ENCODE data around the gene LRRC8A.
A peak's percentile ranks its signal among the peaks of the same experiment; 100 is the strongest.
"Not testable (repeated sequence)": the region's sequence is repeated elsewhere in the genome, so short reads cannot be mapped to it uniquely, and the experiment has no call there.

LRRC8A gene

GRCh38 chr9:128920381-128921058 lies 38.6 kb downstream of the LRRC8A start, which contains the start of gene PHYHD1:
Gene PHYHD1 (plus strand): TSS chr9:128920982. CDS start chr9:128922324, 1,342 bp downstream.
- DNase-seq (ENCODE audit: low read depth in 2 of 2), result no peak

- DNase-seq (ENCODE audit: low read depth in 2 of 2), result no peak
Measured at GRCh38 chr9:128921881-128922763, 40.2 kb downstream of the LRRC8A start.

DNA sequence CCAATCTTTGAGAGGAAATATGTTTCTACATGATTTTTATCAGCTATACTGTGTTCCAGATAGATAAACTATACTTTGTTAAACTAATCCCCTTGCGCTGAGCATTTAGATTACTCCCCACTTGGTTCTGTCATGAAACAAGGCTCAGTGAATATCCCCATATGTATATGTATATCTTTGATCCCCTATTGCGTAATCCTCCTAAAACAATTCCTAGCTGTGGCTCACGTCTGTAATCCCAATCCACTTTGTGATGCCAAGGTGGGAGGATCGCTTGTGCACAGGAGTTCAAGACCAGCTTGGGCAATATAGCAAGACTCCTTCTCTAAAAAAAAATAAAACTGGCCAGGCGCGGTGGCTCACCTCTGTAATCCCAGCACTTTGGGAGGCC lies 41.6 kb downstream of the LRRC8A start:
- DNase-seq (ENCODE audit: low read depth in 2 of 2), result no peak

- DNase-seq (ENCODE audit: low read depth in 2 of 2), result no peak
Measured at GRCh38 chr9:128927731-128928411, 45.9 kb downstream of the LRRC8A start.

- DNase-seq (ENCODE audit: low read depth in 2 of 2), result no peak
Measured at GRCh38 chr9:128928624-128929023, 46.7 kb downstream of the LRRC8A start.

GRCh38 chr9:128929560-128929959 lies 47.6 kb downstream of the LRRC8A start:
- no peak for DNase-seq (ENCODE audit: low read depth in 2 of 2)

DNA sequence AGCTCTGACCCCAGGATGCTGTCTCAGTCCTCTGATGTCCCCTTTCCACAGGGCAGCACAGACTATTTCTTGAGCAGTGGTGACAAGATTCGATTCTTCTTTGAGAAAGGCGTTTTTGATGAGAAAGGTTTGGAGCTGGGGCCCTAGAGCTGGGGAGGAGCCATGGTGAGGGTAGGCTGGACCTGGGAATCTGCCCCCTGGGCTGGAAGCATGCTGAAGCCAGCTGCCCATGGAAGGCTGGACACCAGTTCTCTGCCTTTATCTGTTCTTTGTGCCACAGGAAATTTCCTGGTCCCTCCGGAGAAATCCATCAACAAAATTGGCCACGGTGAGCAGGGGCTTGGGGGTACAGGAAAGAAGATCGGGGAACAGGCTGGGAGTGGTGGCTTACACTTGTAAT lies 51.8 kb downstream of the LRRC8A start:
- no peak for DNase-seq (ENCODE audit: low read depth in 2 of 2)

- DNase-seq (ENCODE audit: low read depth in 2 of 2), result no peak
Measured at GRCh38 chr9:128936171-128936865, 54.4 kb downstream of the LRRC8A start.

DNA sequence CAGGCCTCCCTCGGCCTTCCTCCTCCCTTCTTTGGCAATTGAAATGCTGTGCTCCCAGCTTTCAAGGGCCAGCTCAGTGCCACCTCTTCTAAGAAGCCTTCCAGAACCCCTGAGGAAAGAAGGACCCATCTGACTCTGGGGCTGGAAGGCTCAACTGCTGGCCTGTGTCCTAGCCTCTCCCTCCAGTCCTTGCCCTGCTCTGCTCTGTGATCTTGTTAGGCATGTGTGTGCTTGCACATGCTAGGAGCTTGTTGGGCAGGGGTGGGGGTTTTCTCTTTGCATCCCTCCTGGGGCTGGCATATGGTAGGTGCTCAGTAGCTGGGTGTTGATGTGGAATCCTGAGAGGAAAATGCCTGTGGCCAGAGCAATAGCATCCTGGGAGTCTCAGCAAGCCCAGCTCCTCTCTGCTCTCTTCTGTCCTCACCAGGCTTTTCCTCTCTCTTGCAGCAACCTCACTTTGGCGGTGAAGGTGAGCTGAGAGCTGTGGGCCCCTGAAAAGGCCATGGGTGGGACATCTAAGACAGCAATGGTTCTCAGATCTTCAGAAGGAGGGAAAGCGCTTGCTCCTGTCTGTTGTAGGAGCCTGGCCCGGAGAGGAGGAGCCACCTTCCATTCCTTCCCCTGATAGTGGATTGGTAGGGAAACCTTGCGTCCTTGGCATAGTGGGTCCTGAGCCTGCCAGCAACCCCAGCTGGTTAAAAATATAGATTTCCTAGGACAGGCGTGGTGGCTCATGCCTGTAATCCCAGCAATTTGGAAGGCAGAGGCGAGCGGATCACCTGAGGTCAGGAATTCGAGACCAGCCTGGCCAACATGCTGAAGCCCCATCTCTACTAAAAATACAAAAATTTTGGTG lies 55.6 kb downstream of the LRRC8A start:
- no peak for DNase-seq (ENCODE audit: low read depth in 2 of 2)

GRCh38 chr9:128940271-128940921 lies 58.5 kb downstream of the LRRC8A start:
- no peak for DNase-seq (ENCODE audit: low read depth in 2 of 2)

DNA sequence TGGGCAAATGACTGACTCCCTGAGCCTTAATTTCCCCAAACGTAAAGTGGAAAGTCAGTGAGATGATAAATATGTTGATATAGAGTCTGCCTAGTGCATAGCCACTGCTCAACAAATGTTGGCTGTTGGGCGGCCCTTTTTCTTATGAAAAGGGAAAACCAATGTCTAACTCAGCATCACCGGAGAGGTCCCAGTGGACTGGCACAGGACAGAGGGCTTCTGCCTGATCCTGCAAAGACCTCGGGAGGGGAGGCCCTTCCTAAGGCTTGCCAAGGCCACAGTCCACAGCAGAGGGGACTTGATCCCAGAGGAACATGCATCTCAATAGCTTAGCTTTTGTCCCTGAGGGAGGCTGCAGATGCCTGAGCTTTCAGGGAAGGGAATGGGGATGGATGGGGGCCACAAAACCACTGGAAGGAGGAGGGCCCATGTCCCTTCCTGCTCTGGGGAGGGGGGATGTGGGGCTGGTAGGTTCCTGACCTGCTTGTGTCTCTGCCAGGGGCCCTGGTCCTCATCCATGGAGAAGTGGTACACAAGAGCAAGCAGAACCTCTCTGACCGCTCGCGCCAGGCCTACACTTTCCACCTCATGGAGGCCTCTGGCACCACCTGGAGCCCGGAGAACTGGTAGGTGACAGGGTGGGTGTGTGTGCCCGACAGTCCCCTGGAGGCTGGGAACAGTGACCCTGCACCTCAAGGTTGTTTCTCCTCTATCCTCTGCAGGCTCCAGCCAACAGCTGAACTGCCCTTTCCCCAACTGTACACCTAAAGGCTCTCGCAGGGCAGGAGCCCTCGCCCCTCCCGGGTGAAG lies 59.2 kb downstream of the LRRC8A start:
- DNase-seq (ENCODE audit: low read depth in 2 of 2), result no peak

- DNase-seq (ENCODE audit: low read depth in 2 of 2), result no peak
Measured at GRCh38 chr9:128943832-128944620, 62.1 kb downstream of the LRRC8A start.

- DNase-seq (ENCODE audit: low read depth in 2 of 2), result not testable (repeated sequence)
Measured at GRCh38 chr9:128944966-128945365, 63.0 kb downstream of the LRRC8A start.

DNA sequence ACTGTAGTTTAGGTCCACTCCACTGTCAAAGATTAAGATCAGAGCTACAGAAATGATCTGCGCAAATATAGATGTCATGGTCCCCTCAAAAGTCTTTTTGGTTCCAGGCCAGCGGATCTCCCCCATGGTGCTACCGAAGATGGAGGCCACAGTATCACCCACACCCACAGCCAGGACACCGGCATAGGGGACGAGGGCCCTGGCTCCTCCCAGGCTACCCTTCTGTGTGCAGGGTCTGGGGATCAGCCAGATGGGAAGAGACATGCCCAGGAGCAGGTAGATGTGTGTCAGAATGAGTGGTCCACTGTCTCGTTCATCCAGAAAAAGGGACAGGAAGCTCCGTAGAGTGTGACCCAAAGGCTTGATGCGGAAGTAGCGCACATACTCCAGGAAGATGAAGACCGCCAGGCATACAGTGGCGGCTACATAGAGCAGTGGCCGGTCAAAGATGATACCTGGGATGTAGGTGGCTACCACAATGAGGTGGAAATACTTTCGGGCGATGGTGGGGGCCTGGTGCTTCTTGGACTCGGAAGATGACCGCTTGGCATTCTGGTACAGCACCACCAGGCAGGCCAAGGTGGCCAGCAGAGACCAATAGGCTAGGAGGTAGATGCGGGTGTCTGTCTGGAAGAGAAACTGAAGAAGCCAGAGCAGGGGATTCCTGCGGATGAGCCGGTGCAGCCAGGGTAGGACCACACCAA lies 64.0 kb downstream of the LRRC8A start:
- DNase-seq (ENCODE audit: low read depth in 2 of 2), result no peak

DNA sequence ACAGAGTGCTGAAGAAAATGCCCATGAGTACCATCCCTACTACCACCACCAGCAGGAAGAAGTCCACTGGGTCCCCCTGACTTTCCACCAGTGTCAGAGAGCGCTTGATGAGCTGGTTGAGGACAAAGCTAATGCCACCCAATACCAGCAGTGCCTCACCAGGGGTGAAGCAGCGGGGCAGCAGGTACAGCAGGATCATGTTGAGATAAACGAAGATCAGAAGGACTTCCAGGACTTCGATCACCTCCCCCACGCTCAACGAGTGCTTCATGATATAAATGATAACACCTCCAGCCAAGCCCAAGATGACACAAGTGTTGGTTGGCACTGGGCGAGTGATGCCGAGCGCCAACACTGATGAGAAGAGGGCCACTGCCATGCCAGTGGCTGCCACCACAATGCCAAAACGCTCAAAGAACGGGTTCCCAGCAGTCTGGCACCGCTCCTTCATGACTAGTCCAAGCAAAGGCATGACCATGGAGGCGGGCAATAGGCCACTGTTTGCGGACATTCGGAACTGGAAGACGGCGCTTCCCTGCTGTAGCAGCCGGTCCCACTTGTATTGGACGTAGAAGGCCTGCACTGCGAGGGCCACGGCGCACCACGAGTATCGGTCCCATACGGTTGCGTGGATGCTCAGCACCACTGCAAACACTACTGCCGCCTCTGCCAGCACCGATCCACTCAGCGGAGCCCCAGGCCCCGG lies 64.8 kb downstream of the LRRC8A start:
- DNase-seq (ENCODE audit: low read depth in 2 of 2), result peak in 1 of 2 donors; percentile 14

DNA sequence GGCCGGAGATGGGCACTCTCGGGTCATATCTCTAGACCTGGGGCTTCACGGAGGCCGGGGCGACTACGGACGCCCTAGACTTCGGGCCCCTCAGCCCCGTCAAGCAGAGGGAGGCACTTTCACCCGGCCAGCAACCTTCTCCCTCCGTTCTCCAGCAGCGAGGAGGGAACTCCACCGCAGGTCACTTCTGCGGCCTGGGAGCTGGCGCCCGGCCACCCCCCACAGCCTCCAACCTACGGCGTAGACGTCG lies 65.3 kb downstream of the LRRC8A start:
- no peak for DNase-seq (ENCODE audit: low read depth in 2 of 2)

- peak; percentile 97 to 99 for DNase-seq (ENCODE audit: low read depth in 2 of 2)
Measured at GRCh38 chr9:128947527-128948301, 65.8 kb downstream of the LRRC8A start, which contains the start of the genes DOLK and NUP188. Gene DOLK (minus strand): TSS chr9:128947603. CDS start chr9:128947303, 300 bp downstream. Gene NUP188 (plus strand): TSS chr9:128947699. CDS start chr9:128947720, 21 bp downstream.

All from stimulated activated CD4-positive, alpha-beta T cell treated with anti-CD3 and anti-CD28 coated beads, Interleukin-15, amount 100 ng/mL, for 48 hours (primary cell).